CD14-positive monocyte (primary cell): ENCODE results near the gene BRK1. TPM values are rescaled to one million over a fixed set of nuclear protein-coding genes. Genes with fewer than 3 reads are reported as not detected.
A peak's percentile ranks its signal among the peaks of the same experiment; 100 is the strongest.

Experiments used
- DNase-seq, 3 donors: peaks; one replicate each; pipeline ENCODE4 v3.0.0-alpha.2; 2011 to 2022
- H2AFZ ChIP-seq: 2 replicates; pipeline ENCODE4 v1.6.0; 2012; ENCODE audit warnings: mild to moderate bottlenecking, low read depth, low read length, inconsistent platforms; ENCODE audit not compliant: insufficient read depth, poor library complexity, severe bottlenecking
- H3K27ac ChIP-seq, 2 donors: 1 replicate in 1 of 2; 2 replicates in 1 of 2; pipeline ENCODE4 v1.5.1; 2012 to 2013; ENCODE audit warnings: low read length in 2 of 2, control low read depth in 1 of 2, inconsistent platforms in 1 of 2, low read depth in 1 of 2, mild to moderate bottlenecking in 1 of 2
- H3K27me3 ChIP-seq, 2 donors: one replicate each; pipeline versions ENCODE4 v1.6.0 to v1.6.1; 2011 to 2013; ENCODE audit warnings: low read length in 2 of 2; ENCODE audit not compliant: control insufficient read depth in 2 of 2, insufficient read depth in 2 of 2
- H3K36me3 ChIP-seq, 2 donors: replicated peaks in 1 of 2; 1 replicate in 1 of 2; 2 replicates in 1 of 2; pipeline versions ENCODE4 v1.5.1 to v1.6.1; 2012 to 2013; ENCODE audit warnings: low read length in 2 of 2, control low read depth in 1 of 2, inconsistent platforms in 1 of 2, mild to moderate bottlenecking in 1 of 2; ENCODE audit not compliant: insufficient read depth in 2 of 2, control insufficient read depth in 1 of 2
- H3K4me1 ChIP-seq, 2 donors: 1 replicate in 1 of 2; 2 replicates in 1 of 2; pipeline versions ENCODE4 v1.5.1 to v1.6.1; 2012 to 2013; ENCODE audit warnings: low read length in 2 of 2, control low read depth in 1 of 2, inconsistent platforms in 1 of 2, mild to moderate bottlenecking in 1 of 2, moderate library complexity in 1 of 2; ENCODE audit not compliant: insufficient read depth in 2 of 2, control insufficient read depth in 1 of 2
- H3K4me2 ChIP-seq: replicated peaks from 2 replicates; pipeline ENCODE3; 2012; ENCODE audit warnings: low read length, moderate library complexity, mild to moderate bottlenecking; ENCODE audit not compliant: poor library complexity, severe bottlenecking; ENCODE audit errors: extremely low read depth
- H3K4me3 ChIP-seq, 3 experiments: fragments of 200-600 bp in 1 of 3; sonication (generic) in 1 of 3; replicated peaks in 1 of 3; 1 replicate in 2 of 3; 2 replicates in 1 of 3; pipeline ENCODE4 v1.5.1; 2011 to 2013; ENCODE audit warnings: low read length in 3 of 3, mild to moderate bottlenecking in 3 of 3, control low read depth in 2 of 3, low read depth in 2 of 3, inconsistent platforms in 1 of 3, moderate library complexity in 1 of 3
- H3K79me2 ChIP-seq: 2 replicates; pipeline ENCODE4 v1.6.0; 2012; ENCODE audit warnings: mild to moderate bottlenecking, control low read depth, inconsistent platforms, low read length, moderate library complexity; ENCODE audit not compliant: insufficient read depth
- H3K9ac ChIP-seq: 2 replicates; pipeline ENCODE4 v1.6.0; 2017; ENCODE audit warnings: low read length, mild to moderate bottlenecking; ENCODE audit not compliant: insufficient read depth, poor library complexity, severe bottlenecking
- H3K9me3 ChIP-seq, 2 donors: replicated peaks in 1 of 2; 1 replicate in 1 of 2; 2 replicates in 1 of 2; pipeline versions ENCODE4 v1.5.1 to v1.6.1; 2012 to 2013; ENCODE audit warnings: low read length in 2 of 2, control low read depth in 1 of 2; ENCODE audit not compliant: control insufficient read depth in 1 of 2, insufficient read depth in 1 of 2
- H4K20me1 ChIP-seq: 2 replicates; pipeline ENCODE4 v1.6.0; 2012; ENCODE audit warnings: mild to moderate bottlenecking, low read length, control low read depth, moderate library complexity; ENCODE audit not compliant: insufficient read depth
- H3K27ac Mint-ChIP-seq, 7 donors: one replicate each; pipeline ENCODE4 v1.8.0; 2020; ENCODE audit warnings: mild to moderate bottlenecking in 7 of 7, mixed read lengths in 7 of 7, moderate library complexity in 6 of 7, inconsistent platforms in 2 of 7
- H3K27me3 Mint-ChIP-seq, 3 donors: one replicate each; pipeline ENCODE4 v1.8.0; 2021 to 2022; ENCODE audit warnings: low read depth in 3 of 3, mild to moderate bottlenecking in 3 of 3, mixed read lengths in 3 of 3, moderate library complexity in 3 of 3, inconsistent platforms in 1 of 3
- H3K36me3 Mint-ChIP-seq, 2 donors: one replicate each; pipeline ENCODE4 v1.8.0; 2020; ENCODE audit warnings: mixed read lengths in 2 of 2, inconsistent platforms in 1 of 2, mild to moderate bottlenecking in 1 of 2
- H3K4me1 Mint-ChIP-seq: one replicate; pipeline ENCODE4 v1.8.0; 2020; ENCODE audit warnings: mild to moderate bottlenecking, mixed read lengths
- H3K4me3 Mint-ChIP-seq, 2 donors: one replicate each; pipeline ENCODE4 v1.8.0; 2020; ENCODE audit warnings: mild to moderate bottlenecking in 2 of 2, mixed read lengths in 2 of 2, moderate library complexity in 1 of 2
- H3K9me3 Mint-ChIP-seq, 7 donors: one replicate each; pipeline ENCODE4 v1.8.0; 2020 to 2022; ENCODE audit warnings: mixed read lengths in 7 of 7, mild to moderate bottlenecking in 6 of 7, moderate library complexity in 6 of 7, inconsistent platforms in 2 of 7
- CTCF ChIP-seq: fragments of 200-600 bp; IDR thresholded peaks from one replicate; pipeline ENCODE4 v1.8.0; 2022; ENCODE audit warnings: antibody characterized with exemption, mild to moderate bottlenecking
- WGBS: methylation state at CpG from one replicate; pipeline ENCODE4 v1.1.5; 2013; ENCODE audit warnings: missing lambda C conversion rate; ENCODE audit not compliant: insufficient coverage; 5-methylcytosine and 5-hydroxymethylcytosine counted together
- intact Hi-C, 2 donors: fragments of 100-400 bp; cut with micrococcal nuclease; formaldehyde crosslinking; loops; one replicate each; pipeline versions ENCODE4 v1.15.0 to v1.15.1; 2023
- polyA plus RNA-seq, 3 donors: library from polyadenylated mRNA; depleted of rRNA in 1 of 3; unstranded in 2 of 3; stranded (reverse) in 1 of 3; fragments of 300-500 nt in 2 of 3; fragments of >200 nt in 1 of 3; fragmentation: Illumina TruSeq in 2 of 3; gene quantifications; 1 replicate in 2 of 3; 2 replicates in 1 of 3; pipeline ENCODE4 v1.2.3, GENCODE V29; 2012 to 2021

BRK1 gene
- polyA plus RNA-seq, 3 donors = 144 to 318 (median 295) TPM

GRCh38 chr3:10160346-10160745 lies 44.9 kb downstream of the BRK1 start:
- no peak overlapping the region for H3K4me3 Mint-ChIP-seq
- WGBS = no CpG with 5 or more reads among the region's 1 CpG
- peaks cover 0 to 3% of the 10 kb centered on the region in 2 donors for H3K36me3 Mint-ChIP-seq
- no peak for DNase-seq
- Histone ChIP-seq H3K27me3 (no peaks in the 10 kb centered on the region), H4K20me1 (no peaks in the 10 kb centered on the region), H3K4me2 (no peak overlapping the region), H3K79me2 (no peaks in the 10 kb centered on the region), H3K36me3 (peaks cover 0 to 3% of the 10 kb centered on the region in 2 donors), H3K9ac (no peak overlapping the region), H3K27ac (no peak overlapping the region), H3K4me3 (no peak overlapping the region), H3K4me1 (peaks cover 19 to 24% of the 10 kb centered on the region in 2 donors), H2AFZ (no peak overlapping the region), H3K9me3 (no peaks in the 10 kb centered on the region)
- no peaks in the 10 kb centered on the region for H3K9me3 Mint-ChIP-seq
- peaks cover 16% of the 10 kb centered on the region for H3K4me1 Mint-ChIP-seq
- TF ChIP-seq CTCF = no peak
- peaks cover 0 to 2% (median 0%) of the 10 kb centered on the region in 3 donors for H3K27me3 Mint-ChIP-seq
- intact Hi-C loops = loop anchor here (5.0 to 10.0 kb wide), 4 partner anchors 37 to 87 kb away; partner anchors contain the start of genes BRK1 (in 1 of the 2) and TATDN2 (in 1 of the 2)
- H3K27ac Mint-ChIP-seq = no peak overlapping the region

- H3K27ac Mint-ChIP-seq = no peak overlapping the region
- 96% methylated on average over 5 of the region's 6 CpGs for WGBS
- H3K9me3 ChIP-seq = no peaks in the 10 kb centered on the region
- H3K4me2 ChIP-seq = no peak overlapping the region
- peaks cover 0 to 2% (median 0%) of the 10 kb centered on the region in 3 donors for H3K27me3 Mint-ChIP-seq
- no peaks in the 10 kb centered on the region for H3K79me2 ChIP-seq
- no peak overlapping the region for H3K27ac ChIP-seq
- no peaks in the 10 kb centered on the region for H3K9me3 Mint-ChIP-seq
- no peaks in the 10 kb centered on the region for H3K36me3 Mint-ChIP-seq
- no peaks in the 10 kb centered on the region for H3K36me3 ChIP-seq
- DNase-seq = no peak
- H2AFZ ChIP-seq = peak overlapping the region; percentile 25
- H3K4me3 ChIP-seq = no peak overlapping the region
- H4K20me1 ChIP-seq = no peaks in the 10 kb centered on the region
- no peak for TF ChIP-seq CTCF
- peaks cover 21 to 30% of the 10 kb centered on the region in 2 donors for H3K4me1 ChIP-seq
- no peak overlapping the region for H3K4me3 Mint-ChIP-seq
- peaks cover 18% of the 10 kb centered on the region for H3K4me1 Mint-ChIP-seq
- H3K9ac ChIP-seq = no peak overlapping the region
- no peaks in the 10 kb centered on the region for H3K27me3 ChIP-seq
- intact Hi-C loops = loop anchor here (5.0 to 10.0 kb wide), 4 partner anchors 36 to 86 kb away; partner anchors contain the start of genes BRK1 (in 1 of the 2) and TATDN2 (in 1 of the 2)
Observed at GRCh38 chr3:10160925-10161324, 45.5 kb downstream of the BRK1 start.
